Measurements from ENCODE around the gene CCDC93.

The CCDC93 gene

GRCh38 chr2:118013724-118014491 is at the start of gene CCDC93:
Gene CCDC93, minus strand, starts transcription at chr2:118014070. Its CDS starts 75 bp downstream, at chr2:118013995.
- peak in 57 of 58 donors; percentile 33 to 87 (median 74) for DNase-seq

GRCh38 chr2:118062669-118063068 is 48.8 kb upstream of the CCDC93 start:
- no peak for DNase-seq

GRCh38 chr2:118062048-118062447 is 48.2 kb upstream of the CCDC93 start:
- no peak for DNase-seq

GRCh38 chr2:118061135-118061955 is 47.5 kb upstream of the CCDC93 start:
- peak in 3 of 58 donors; percentile 5 to 20 (median 5) for DNase-seq

GRCh38 chr2:118059919-118060478 is 46.1 kb upstream of the CCDC93 start:
- no peak for DNase-seq

- no peak for DNase-seq
Observed at GRCh38 chr2:118058951-118059350, 45.1 kb upstream of the CCDC93 start.

- DNase-seq, result no peak
Observed at GRCh38 chr2:118056801-118057200, 42.9 kb upstream of the CCDC93 start.

GRCh38 chr2:118056165-118056534 is 42.3 kb upstream of the CCDC93 start:
- DNase-seq, result peak in 10 of 58 donors; percentile 2 to 26 (median 6)

GRCh38 chr2:118055512-118056164 is 41.8 kb upstream of the CCDC93 start:
- no peak for DNase-seq

GRCh38 chr2:118054213-118055008 is 40.5 kb upstream of the CCDC93 start:
- DNase-seq, result no peak

GRCh38 chr2:118053681-118054080 is 39.8 kb upstream of the CCDC93 start:
- no peak for DNase-seq

GRCh38 chr2:118052474-118052873 is 38.6 kb upstream of the CCDC93 start:
- no peak for DNase-seq

- DNase-seq, result no peak
Observed at GRCh38 chr2:118051826-118052358, 38.0 kb upstream of the CCDC93 start.

- no peak for DNase-seq
Observed at GRCh38 chr2:118050974-118051373, 37.1 kb upstream of the CCDC93 start.

- DNase-seq, result no peak
Observed at GRCh38 chr2:118050386-118050785, 36.5 kb upstream of the CCDC93 start.

- DNase-seq, result no peak
Observed at GRCh38 chr2:118049816-118050140, 35.9 kb upstream of the CCDC93 start.

GRCh38 chr2:118049140-118049815 is 35.4 kb upstream of the CCDC93 start:
- DNase-seq, result no peak

GRCh38 chr2:118048401-118048800 is 34.5 kb upstream of the CCDC93 start:
- no peak for DNase-seq

- no peak for DNase-seq
Observed at GRCh38 chr2:118047380-118047826, 33.5 kb upstream of the CCDC93 start.

- no peak for DNase-seq
Observed at GRCh38 chr2:118046634-118047210, 32.9 kb upstream of the CCDC93 start.

Measured in anterior cingulate cortex (tissue), 58 donors.